Naive thymus-derived CD8-positive, alpha-beta T cell (primary cell): ENCODE measurements around the gene PFKFB3. TPM values are rescaled to one million over a fixed set of nuclear protein-coding genes. Genes with fewer than 3 reads are reported as not detected.
A peak's percentile ranks its signal among the peaks of the same experiment; 100 is the strongest.
"Not testable (repeated sequence)": the region's sequence is repeated elsewhere in the genome, so short reads cannot be mapped to it uniquely, and the experiment has no call there.

Experiments
- ATAC-seq, 2 donors: fragments of 150-1000 bp; cut with Tn5 transposase in 1 of 2; sonication (Bioruptor Pico), chemical (Tn5 transposase) in 1 of 2; 1 replicate in 1 of 2; 2 replicates in 1 of 2; pipeline ENCODE4 v1.10.0; 2021; ENCODE audit warnings: mild to moderate bottlenecking in 2 of 2, moderate library complexity in 2 of 2
- POLR2A ChIA-PET: fragments of 350-600 bp; sonication (Branson Sonifier 250); formaldehyde crosslinking; loops from one replicate; lab custom pipeline; 2021; ENCODE audit warnings: antibody characterized with exemption; lab: Charles Lee
- DNase-seq, 10 donors: peaks; one replicate each; pipeline versions ENCODE4 v3.0.0 to v3.0.0-alpha.2; 2020 to 2022
- H3K27ac Mint-ChIP-seq, 10 donors: one replicate each; pipeline ENCODE4 v1.8.0; 2020 to 2022; ENCODE audit warnings: mild to moderate bottlenecking in 10 of 10, mixed read lengths in 10 of 10, moderate library complexity in 4 of 10, inconsistent platforms in 1 of 10
- H3K27me3 Mint-ChIP-seq, 5 donors: one replicate each; pipeline ENCODE4 v1.8.0; 2021 to 2022; ENCODE audit warnings: mixed read lengths in 5 of 5
- H3K36me3 Mint-ChIP-seq, 3 donors: one replicate each; pipeline ENCODE4 v1.8.0; 2020 to 2022; ENCODE audit warnings: mixed read lengths in 3 of 3, mild to moderate bottlenecking in 2 of 3, inconsistent platforms in 1 of 3
- H3K4me1 Mint-ChIP-seq, 4 donors: one replicate each; pipeline ENCODE4 v1.8.0; 2021 to 2022; ENCODE audit warnings: mixed read lengths in 4 of 4
- H3K4me3 Mint-ChIP-seq, 10 donors: one replicate each; pipeline ENCODE4 v1.8.0; 2020 to 2022; ENCODE audit warnings: mild to moderate bottlenecking in 10 of 10, mixed read lengths in 10 of 10, moderate library complexity in 6 of 10, inconsistent platforms in 1 of 10
- H3K9me3 Mint-ChIP-seq, 9 donors: one replicate each; pipeline ENCODE4 v1.8.0; 2020 to 2022; ENCODE audit warnings: mixed read lengths in 9 of 9, mild to moderate bottlenecking in 3 of 9, inconsistent platforms in 1 of 9, moderate library complexity in 1 of 9
- polyA plus RNA-seq, 3 donors: library from polyadenylated mRNA; unstranded; fragments of 300-500 nt; fragmentation: Illumina TruSeq; gene quantifications; one replicate each; pipeline ENCODE4 v1.2.3, GENCODE V29; 2021
- total RNA-seq, 8 experiments: library from RNA in 2 of 8; stranded (reverse) in 2 of 8; gene quantifications; one replicate each; pipeline ENCODE4 v1.2.3 and lab custom pipeline; 2021 to 2026

Gene PFKFB3
- total and polyA plus RNA-seq, 5 experiments from 2014 or later: 1.6 to 79.4 (median 7.1) TPM

GRCh38 chr10:6204341-6205191, 1.8 kb downstream of the PFKFB3 start:
- ATAC-seq: no peak
- Mint-ChIP-seq H3K4me3 (peak overlapping the region; percentile 47 to 99 (median 84)), H3K36me3 (no peaks in the 10 kb centered on the region), H3K4me1 (peaks cover 11 to 36% (median 31%) of the 10 kb centered on the region in 4 donors), H3K9me3 (no peaks in the 10 kb centered on the region), H3K27me3 (no peaks in the 10 kb centered on the region), H3K27ac (peak overlapping the region in 5 of 10 donors; percentile 26 to 73 (median 63))
- peak in 1 of 10 donors; percentile 8 for DNase-seq
- POLR2A ChIA-PET: interaction anchor here (0.5 to 6.1 kb wide), 6 partner anchors 9 to 181 kb away, joined by 3 to 65 read pairs (median 5); no protein-coding TSS in a partner anchor

- POLR2A ChIA-PET, H3K36me3 Mint-ChIP-seq, H3K9me3 Mint-ChIP-seq, ATAC-seq, H3K27me3 Mint-ChIP-seq, H3K27ac Mint-ChIP-seq, H3K4me3 Mint-ChIP-seq, DNase-seq: not testable (repeated sequence)
- peaks cover 12 to 31% (median 26%) of the 10 kb centered on the region in 4 donors for H3K4me1 Mint-ChIP-seq
Observed at GRCh38 chr10:6206486-6206885, 3.8 kb downstream of the PFKFB3 start.

- Mint-ChIP-seq H3K36me3 (no peaks in the 10 kb centered on the region), H3K27me3 (no peaks in the 10 kb centered on the region), H3K9me3 (no peaks in the 10 kb centered on the region), H3K4me3 (peak overlapping the region in 1 of 10 donors; percentile 26), H3K27ac (peak overlapping the region in 1 of 10 donors; percentile 86), H3K4me1 (peaks cover 10 to 26% (median 20%) of the 10 kb centered on the region in 4 donors)
- ATAC-seq (no peak), DNase-seq (no peak)
- POLR2A ChIA-PET: interaction anchor here (1.1 kb wide), 1 partner anchor 194 kb away, joined by 3 read pairs; no protein-coding TSS in a partner anchor
Observed at GRCh38 chr10:6207658-6208057, 4.9 kb downstream of the PFKFB3 start.

- Mint-ChIP-seq H3K36me3 (peaks cover 0 to 6% (median 2%) of the 10 kb centered on the region in 3 donors), H3K4me1 (peaks cover 9 to 25% (median 16%) of the 10 kb centered on the region in 4 donors), H3K27ac (peak overlapping the region in 2 of 10 donors; percentile 19 to 22), H3K27me3 (no peaks in the 10 kb centered on the region), H3K4me3 (peak overlapping the region in 1 of 10 donors; percentile 23), H3K9me3 (no peaks in the 10 kb centered on the region)
- DNase-seq (no peak), ATAC-seq (peak in 1 of 2 donors; percentile 3)
- POLR2A ChIA-PET: no interaction called here
Observed at GRCh38 chr10:6208799-6209235, 6.1 kb downstream of the PFKFB3 start.

GRCh38 chr10:6211341-6211670, 8.6 kb downstream of the PFKFB3 start:
- POLR2A ChIA-PET: interaction anchor here (0.6 kb wide), 1 partner anchor 87 kb away, joined by 4 read pairs; no protein-coding TSS in a partner anchor
- peaks cover 0 to 25% (median 6%) of the 10 kb centered on the region in 3 donors for H3K36me3 Mint-ChIP-seq
- no peaks in the 10 kb centered on the region for H3K9me3 Mint-ChIP-seq
- H3K27me3 Mint-ChIP-seq: no peaks in the 10 kb centered on the region
- H3K4me1 Mint-ChIP-seq: peaks cover 5 to 19% (median 10%) of the 10 kb centered on the region in 4 donors
- ATAC-seq: no peak
- peak overlapping the region in 1 of 10 donors; percentile 44 for H3K27ac Mint-ChIP-seq
- peak overlapping the region in 1 of 10 donors; percentile 22 for H3K4me3 Mint-ChIP-seq
- DNase-seq: no peak

GRCh38 chr10:6211671-6212635, 9.2 kb downstream of the PFKFB3 start:
- H3K4me3 Mint-ChIP-seq: no peak overlapping the region

GRCh38 chr10:6212806-6213205, 10.1 kb downstream of the PFKFB3 start:
- POLR2A ChIA-PET: interaction anchor here (1.4 kb wide), 1 partner anchor 11 kb away, joined by 4 read pairs; the partner anchor contains the start of gene PFKFB3
- Mint-ChIP-seq H3K4me1 (peaks cover 7 to 14% (median 8%) of the 10 kb centered on the region in 4 donors), H3K27me3 (no peaks in the 10 kb centered on the region), H3K27ac (no peak overlapping the region), H3K9me3 (no peaks in the 10 kb centered on the region), H3K36me3 (peaks cover 0 to 38% (median 13%) of the 10 kb centered on the region in 3 donors), H3K4me3 (no peak overlapping the region)
- no peak for DNase-seq
- no peak for ATAC-seq

More at GRCh38 chr10:6211671-6212635, 9.2 kb downstream of the PFKFB3 start:
- POLR2A ChIA-PET: interaction anchor here (0.6 to 1.4 kb wide), 2 partner anchors 10 to 86 kb away, joined by 4 read pairs; partner anchors contain the start of gene PFKFB3
- H3K36me3 Mint-ChIP-seq: peaks cover 0 to 31% (median 8%) of the 10 kb centered on the region in 3 donors
- no peaks in the 10 kb centered on the region for H3K9me3 Mint-ChIP-seq
- H3K27ac Mint-ChIP-seq: peak overlapping the region in 1 of 10 donors; percentile 63
- no peak for DNase-seq
- peaks cover 5 to 19% (median 10%) of the 10 kb centered on the region in 4 donors for H3K4me1 Mint-ChIP-seq
- no peak for ATAC-seq
- no peaks in the 10 kb centered on the region for H3K27me3 Mint-ChIP-seq

- H3K27ac Mint-ChIP-seq: peak overlapping the region in 1 of 10 donors; percentile 76
- H3K9me3 Mint-ChIP-seq: no peaks in the 10 kb centered on the region
- no peak overlapping the region for H3K4me3 Mint-ChIP-seq
- POLR2A ChIA-PET: interaction anchor here (0.6 to 1.4 kb wide), 2 partner anchors 8 to 11 kb away, joined by 4 to 6 read pairs; partner anchors contain the start of gene PFKFB3
- ATAC-seq (no peak), DNase-seq (no peak)
- H3K27me3 Mint-ChIP-seq: no peaks in the 10 kb centered on the region
- peaks cover 0 to 42% (median 13%) of the 10 kb centered on the region in 3 donors for H3K36me3 Mint-ChIP-seq
- H3K4me1 Mint-ChIP-seq: peaks cover 7 to 13% (median 7%) of the 10 kb centered on the region in 4 donors
Observed at GRCh38 chr10:6213257-6213905, 10.6 kb downstream of the PFKFB3 start.

- Mint-ChIP-seq H3K27ac (peak overlapping the region in 1 of 10 donors; percentile 76), H3K4me1 (peaks cover 3 to 7% (median 7%) of the 10 kb centered on the region in 4 donors), H3K36me3 (peaks cover 0 to 47% (median 13%) of the 10 kb centered on the region in 3 donors), H3K27me3 (no peaks in the 10 kb centered on the region), H3K9me3 (no peaks in the 10 kb centered on the region), H3K4me3 (peak overlapping the region in 1 of 10 donors; percentile 54)
- DNase-seq: no peak
- ATAC-seq: no peak
- POLR2A ChIA-PET: interaction anchor here (0.6 kb wide), 2 partner anchors 9 to 458 kb away, joined by 4 to 6 read pairs; no protein-coding TSS in a partner anchor
Observed at GRCh38 chr10:6213908-6214307, 11.2 kb downstream of the PFKFB3 start.

- DNase-seq (no peak), ATAC-seq (no peak)
- peaks cover 0 to 53% (median 15%) of the 10 kb centered on the region in 3 donors for H3K36me3 Mint-ChIP-seq
- no peak overlapping the region for H3K27ac Mint-ChIP-seq
- POLR2A ChIA-PET: interaction anchor here (0.6 kb wide), 1 partner anchor 458 kb away, joined by 4 read pairs; no protein-coding TSS in a partner anchor
- no peaks in the 10 kb centered on the region for H3K9me3 Mint-ChIP-seq
- peaks cover 3 to 7% (median 6%) of the 10 kb centered on the region in 4 donors for H3K4me1 Mint-ChIP-seq
- H3K4me3 Mint-ChIP-seq: no peak overlapping the region
- no peaks in the 10 kb centered on the region for H3K27me3 Mint-ChIP-seq
Observed at GRCh38 chr10:6214612-6215011, 11.9 kb downstream of the PFKFB3 start.

GRCh38 chr10:6215241-6215640, 12.5 kb downstream of the PFKFB3 start:
- Mint-ChIP-seq H3K9me3 (no peaks in the 10 kb centered on the region), H3K4me1 (peaks cover 3 to 7% (median 6%) of the 10 kb centered on the region in 4 donors), H3K27me3 (no peaks in the 10 kb centered on the region), H3K36me3 (peaks cover 0 to 58% (median 15%) of the 10 kb centered on the region in 3 donors), H3K4me3 (no peak overlapping the region), H3K27ac (peak overlapping the region in 1 of 10 donors; percentile 53)
- DNase-seq (no peak), ATAC-seq (no peak)
- POLR2A ChIA-PET: no interaction called here
